ENCODE measurements around the gene SPATA2L. TPM values are rescaled to one million over a fixed set of nuclear protein-coding genes. Genes with fewer than 3 reads are reported as not detected.
"Not testable (repeated sequence)": the region's sequence is repeated elsewhere in the genome, so short reads cannot be mapped to it uniquely, and the experiment has no call there.

Gene SPATA2L
- total RNA-seq, 2 donors from 2014 or later = 17.8 to 18.4 TPM

- no peaks in the 10 kb centered on the region for H3K27me3 ChIP-seq
- intact Hi-C loops (cut with DNase I) = no loop called here
- no peaks in the 10 kb centered on the region for H3K9me3 ChIP-seq
- no peak overlapping the region for H3K27ac ChIP-seq
- TF ChIP-seq CTCF (IDR thresholded peaks at IDR 0.05) = no peak
- no peak overlapping the region for H3K4me3 ChIP-seq
- H3K9ac ChIP-seq (ENCODE audit: low read depth in 2 of 2, low read length in 2 of 2) = no peak overlapping the region
- no peaks in the 10 kb centered on the region for H3K4me1 ChIP-seq
- peaks cover 17% of the 10 kb centered on the region for H3K36me3 ChIP-seq
- no peak for DNase-seq
Measured at GRCh38 chr16:89693289-89693731, 8.2 kb downstream of the SPATA2L start.

- no peak for TF ChIP-seq CTCF (IDR thresholded peaks at IDR 0.05)
- no peak for DNase-seq
- H3K36me3 ChIP-seq = peaks cover 17% of the 10 kb centered on the region
Measured at GRCh38 chr16:89691986-89692569, 9.4 kb downstream of the SPATA2L start.

GRCh38 chr16:89691231-89691985 lies 10.1 kb downstream of the SPATA2L start:
- no peak for TF ChIP-seq CTCF (IDR thresholded peaks at IDR 0.05)
- Histone ChIP-seq H3K27ac (no peak overlapping the region), H3K9me3 (no peaks in the 10 kb centered on the region), H3K36me3 (peaks cover 17% of the 10 kb centered on the region), H3K4me1 (peaks cover 11% of the 10 kb centered on the region), H3K9ac (ENCODE audit: low read depth in 2 of 2, low read length in 2 of 2) (no peak overlapping the region), H3K4me3 (no peak overlapping the region), H3K27me3 (no peaks in the 10 kb centered on the region)
- no peak for DNase-seq
- intact Hi-C loops (cut with DNase I) = no loop called here

More at GRCh38 chr16:89691986-89692569, 9.4 kb downstream of the SPATA2L start:
- H3K4me3 ChIP-seq = no peak overlapping the region
- intact Hi-C loops (cut with DNase I) = no loop called here
- no peaks in the 10 kb centered on the region for H3K27me3 ChIP-seq
- no peak overlapping the region for H3K27ac ChIP-seq
- no peaks in the 10 kb centered on the region for H3K9me3 ChIP-seq
- H3K9ac ChIP-seq (ENCODE audit: low read depth in 2 of 2, low read length in 2 of 2) = no peak overlapping the region
- peaks cover 11% of the 10 kb centered on the region for H3K4me1 ChIP-seq

GRCh38 chr16:89690392-89690901 lies 11.1 kb downstream of the SPATA2L start:
- Histone ChIP-seq H3K27me3 (no peaks in the 10 kb centered on the region), H3K27ac (no peak overlapping the region), H3K4me3 (no peak overlapping the region), H3K4me1 (peaks cover 11% of the 10 kb centered on the region), H3K9ac (ENCODE audit: low read depth in 2 of 2, low read length in 2 of 2) (no peak overlapping the region), H3K9me3 (no peaks in the 10 kb centered on the region), H3K36me3 (peaks cover 17% of the 10 kb centered on the region)
- DNase-seq = no peak
- no peak for TF ChIP-seq CTCF (IDR thresholded peaks at IDR 0.05)
- intact Hi-C loops (cut with DNase I) = no loop called here

GRCh38 chr16:89689621-89690020 lies 11.9 kb downstream of the SPATA2L start:
- H3K27ac ChIP-seq; H3K27me3 ChIP-seq; H3K9ac ChIP-seq (ENCODE audit: low read depth in 2 of 2, low read length in 2 of 2); H3K4me3 ChIP-seq; intact Hi-C loops (cut with DNase I); DNase-seq; H3K9me3 ChIP-seq: not testable (repeated sequence)
- H3K4me1 ChIP-seq = peaks cover 11% of the 10 kb centered on the region
- H3K36me3 ChIP-seq = peaks cover 17% of the 10 kb centered on the region

GRCh38 chr16:89689142-89689541 lies 12.4 kb downstream of the SPATA2L start:
- no peak overlapping the region for H3K27ac ChIP-seq
- TF ChIP-seq CTCF (IDR thresholded peaks at IDR 0.05) = no peak
- no peak overlapping the region for H3K4me3 ChIP-seq
- H3K9ac ChIP-seq (ENCODE audit: low read depth in 2 of 2, low read length in 2 of 2) = no peak overlapping the region
- H3K27me3 ChIP-seq = no peaks in the 10 kb centered on the region
- intact Hi-C loops (cut with DNase I) = no loop called here
- no peaks in the 10 kb centered on the region for H3K9me3 ChIP-seq
- DNase-seq = no peak
- peaks cover 17% of the 10 kb centered on the region for H3K36me3 ChIP-seq
- peaks cover 11% of the 10 kb centered on the region for H3K4me1 ChIP-seq
